Natural killer cell (primary cell): ENCODE results near the gene DNAAF5. TPM values are rescaled to one million over a fixed set of nuclear protein-coding genes. Genes with fewer than 3 reads are reported as not detected.

Source experiments
- ATAC-seq, 3 donors: fragments of 150-1000 bp in 2 of 3; fragments of 200-7000 bp in 1 of 3; cut with Tn5 transposase; 1 replicate in 1 of 3; 2 replicates in 2 of 3; pipeline ENCODE4 v1.10.0; 2021; ENCODE audit warnings: mild to moderate bottlenecking in 2 of 3, moderate library complexity in 2 of 3
- DNase-seq, 2 donors: peaks; one replicate each; pipeline versions ENCODE4 v3.0.0 to v3.0.0-alpha.2; 2013 to 2021; ENCODE audit warnings: mixed read lengths in 1 of 2
- H3K27ac ChIP-seq: one replicate; pipeline ENCODE4 v1.5.1; 2013; ENCODE audit warnings: mild to moderate bottlenecking, low read length
- H3K27me3 ChIP-seq: one replicate; pipeline ENCODE4 v1.6.1; 2013; ENCODE audit warnings: low read length; ENCODE audit not compliant: control insufficient read depth, insufficient read depth
- H3K36me3 ChIP-seq: one replicate; pipeline ENCODE4 v1.6.1; 2013; ENCODE audit warnings: low read length; ENCODE audit not compliant: control insufficient read depth, insufficient read depth
- H3K4me1 ChIP-seq: one replicate; pipeline ENCODE4 v1.6.1; 2013; ENCODE audit warnings: low read length; ENCODE audit not compliant: control insufficient read depth, insufficient read depth
- H3K4me3 ChIP-seq: one replicate; pipeline ENCODE4 v1.5.1; 2013; ENCODE audit warnings: low read length
- H3K9me3 ChIP-seq: one replicate; pipeline ENCODE4 v1.6.1; 2013; ENCODE audit warnings: low read length; ENCODE audit not compliant: control insufficient read depth, insufficient read depth
- H3K27ac Mint-ChIP-seq, 2 donors: one replicate each; pipeline ENCODE4 v1.8.0; 2022; ENCODE audit warnings: mild to moderate bottlenecking in 2 of 2, mixed read lengths in 2 of 2, moderate library complexity in 1 of 2
- H3K27me3 Mint-ChIP-seq, 2 donors: one replicate each; pipeline ENCODE4 v1.8.0; 2022; ENCODE audit warnings: low read depth in 2 of 2, mixed read lengths in 2 of 2
- H3K36me3 Mint-ChIP-seq: one replicate; pipeline ENCODE4 v1.8.0; 2022; ENCODE audit warnings: mixed read lengths
- H3K4me1 Mint-ChIP-seq, 2 donors: one replicate each; pipeline ENCODE4 v1.8.0; 2022; ENCODE audit warnings: mixed read lengths in 2 of 2
- H3K4me3 Mint-ChIP-seq: one replicate; pipeline ENCODE4 v1.8.0; 2022; ENCODE audit warnings: mild to moderate bottlenecking, moderate library complexity, mixed read lengths
- H3K9me3 Mint-ChIP-seq, 2 donors: one replicate each; pipeline ENCODE4 v1.8.0; 2022; ENCODE audit warnings: mixed read lengths in 2 of 2
- CTCF ChIP-seq: fragments of 200-600 bp; IDR thresholded peaks from one replicate; pipeline ENCODE4 v1.8.0; 2022; ENCODE audit warnings: antibody characterized with exemption
- WGBS: methylation state at CpG from one replicate; pipeline ENCODE4 v1.1.7; 2013; ENCODE audit warnings: missing lambda C conversion rate; ENCODE audit not compliant: insufficient coverage; 5-methylcytosine and 5-hydroxymethylcytosine counted together
- intact Hi-C: fragments of 100-400 bp; cut with micrococcal nuclease; formaldehyde crosslinking; loops from one replicate; pipeline ENCODE4 v1.14.2; 2022
- total RNA-seq, 4 donors: library from RNA; stranded (reverse); fragments of 120-200 nt in 1 of 4; gene quantifications; one replicate each; pipeline versions ENCODE4 v1.2.3 to v1.2.4, GENCODE V29; 2013 to 2022

The DNAAF5 gene
- total RNA-seq, 3 donors from 2014 or later (not counting 1 experiment from before 2014, with no cell fraction given) = 6.7 to 10.3 (median 10.3) TPM

GRCh38 chr7:816751-817671 lies 90.5 kb downstream of the DNAAF5 start:
- no peaks in the 10 kb centered on the region for H3K36me3 ChIP-seq
- TF ChIP-seq CTCF = no peak
- no peaks in the 10 kb centered on the region for H3K9me3 ChIP-seq
- Mint-ChIP-seq H3K9me3 (no peaks in the 10 kb centered on the region), H3K27me3 (peaks cover 16 to 31% of the 10 kb centered on the region in 2 donors), H3K4me1 (peaks cover 38 to 44% of the 10 kb centered on the region in 2 donors), H3K36me3 (no peaks in the 10 kb centered on the region), H3K4me3 (peak overlapping the region; percentile 93), H3K27ac (peak overlapping the region; percentile 72 to 84)
- WGBS = under 1% methylated on average over 87 of the region's 88 CpGs
- peaks cover 37% of the 10 kb centered on the region for H3K4me1 ChIP-seq
- no peak overlapping the region for H3K27ac ChIP-seq
- ATAC-seq (peak; percentile 6 to 14 (median 11)), DNase-seq (peak in 1 of 2 donors; percentile 49)
- intact Hi-C loops = no loop called here
- peak overlapping the region; percentile 52 for H3K4me3 ChIP-seq
- peaks cover 5% of the 10 kb centered on the region for H3K27me3 ChIP-seq

- Mint-ChIP-seq H3K27me3 (peaks cover 16 to 22% of the 10 kb centered on the region in 2 donors), H3K36me3 (no peaks in the 10 kb centered on the region), H3K4me3 (peak overlapping the region; percentile 93), H3K4me1 (peaks cover 34 to 36% of the 10 kb centered on the region in 2 donors), H3K9me3 (no peaks in the 10 kb centered on the region), H3K27ac (peak overlapping the region; percentile 72 to 84)
- ATAC-seq = no peak
- H3K27me3 ChIP-seq = peaks cover 4% of the 10 kb centered on the region
- peak; percentile 44 for TF ChIP-seq CTCF
- intact Hi-C loops = no loop called here
- H3K9me3 ChIP-seq = no peaks in the 10 kb centered on the region
- H3K4me1 ChIP-seq = peaks cover 25% of the 10 kb centered on the region
- no peak overlapping the region for H3K4me3 ChIP-seq
- DNase-seq = peak in 1 of 2 donors; percentile 46
- H3K27ac ChIP-seq = no peak overlapping the region
- WGBS = 82% methylated on average over 7 of the region's 8 CpGs
- no peaks in the 10 kb centered on the region for H3K36me3 ChIP-seq
Measured at GRCh38 chr7:818031-818699, 91.7 kb downstream of the DNAAF5 start.

- peaks cover 28 to 33% of the 10 kb centered on the region in 2 donors for H3K4me1 Mint-ChIP-seq
- H3K9me3 Mint-ChIP-seq = no peaks in the 10 kb centered on the region
- H3K27ac ChIP-seq = no peak overlapping the region
- ATAC-seq (no peak), DNase-seq (no peak)
- no peak overlapping the region for H3K4me3 Mint-ChIP-seq
- H3K27me3 Mint-ChIP-seq = peaks cover 12 to 16% of the 10 kb centered on the region in 2 donors
- H3K9me3 ChIP-seq = no peaks in the 10 kb centered on the region
- TF ChIP-seq CTCF = no peak
- no peaks in the 10 kb centered on the region for H3K36me3 ChIP-seq
- no peaks in the 10 kb centered on the region for H3K36me3 Mint-ChIP-seq
- peaks cover 14% of the 10 kb centered on the region for H3K4me1 ChIP-seq
- no peak overlapping the region for H3K27ac Mint-ChIP-seq
- WGBS = 67% methylated on average over 1 of the region's 1 CpG
- intact Hi-C loops = no loop called here
- H3K27me3 ChIP-seq = no peaks in the 10 kb centered on the region
- H3K4me3 ChIP-seq = no peak overlapping the region
Measured at GRCh38 chr7:820341-820740, 93.8 kb downstream of the DNAAF5 start.
